ENCODE measurements around the gene CYFIP2.

DNA sequence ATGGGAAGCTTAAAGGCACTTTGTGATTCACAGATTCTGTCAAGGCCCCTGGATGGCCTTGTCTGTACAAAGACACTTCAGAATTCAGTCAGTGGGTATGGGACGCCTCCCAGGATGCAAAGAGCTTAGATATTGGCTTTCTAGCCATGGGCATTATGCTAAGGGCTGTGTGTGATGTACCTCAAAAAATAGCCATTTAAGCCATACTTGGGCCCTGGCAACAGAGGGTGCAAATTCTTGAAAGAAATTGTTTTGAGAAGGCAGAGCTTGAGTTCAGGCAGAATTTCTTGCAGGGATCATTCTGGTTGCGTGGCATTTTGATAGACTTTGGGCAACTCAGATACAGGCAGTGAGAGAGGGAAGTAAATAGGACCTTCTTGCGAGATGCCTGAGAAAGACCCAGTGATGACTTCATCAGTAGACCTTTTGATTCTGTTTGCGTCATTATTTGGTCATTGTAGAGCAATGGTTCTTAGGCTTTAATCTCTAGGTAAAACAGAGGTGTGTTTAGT, 3.9 kb downstream of the CYFIP2 start:
- TF ChIP-seq, protein P1, sequence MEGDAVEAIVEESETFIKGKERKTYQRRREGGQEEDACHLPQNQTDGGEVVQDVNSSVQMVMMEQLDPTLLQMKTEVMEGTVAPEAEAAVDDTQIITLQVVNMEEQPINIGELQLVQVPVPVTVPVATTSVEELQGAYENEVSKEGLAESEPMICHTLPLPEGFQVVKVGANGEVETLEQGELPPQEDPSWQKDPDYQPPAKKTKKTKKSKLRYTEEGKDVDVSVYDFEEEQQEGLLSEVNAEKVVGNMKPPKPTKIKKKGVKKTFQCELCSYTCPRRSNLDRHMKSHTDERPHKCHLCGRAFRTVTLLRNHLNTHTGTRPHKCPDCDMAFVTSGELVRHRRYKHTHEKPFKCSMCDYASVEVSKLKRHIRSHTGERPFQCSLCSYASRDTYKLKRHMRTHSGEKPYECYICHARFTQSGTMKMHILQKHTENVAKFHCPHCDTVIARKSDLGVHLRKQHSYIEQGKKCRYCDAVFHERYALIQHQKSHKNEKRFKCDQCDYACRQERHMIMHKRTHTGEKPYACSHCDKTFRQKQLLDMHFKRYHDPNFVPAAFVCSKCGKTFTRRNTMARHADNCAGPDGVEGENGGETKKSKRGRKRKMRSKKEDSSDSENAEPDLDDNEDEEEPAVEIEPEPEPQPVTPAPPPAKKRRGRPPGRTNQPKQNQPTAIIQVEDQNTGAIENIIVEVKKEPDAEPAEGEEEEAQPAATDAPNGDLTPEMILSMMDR (IDR thresholded peaks at IDR 0.05) = no peak
- TF ChIP-seq POLR2A (IDR thresholded peaks at IDR 0.05) = no peak

Data from Peyer's patch (tissue), 4 donors.